DMS53 treated with DMSO at 0.1 percent for 48 hours (cell line): Measurements from ENCODE around the gene SPNS1.

Source experiments
- DNase-seq: peaks from one replicate; lab custom pipeline; 2025; ENCODE audit not compliant: unreplicated experiment; lab: John Stamatoyannopoulos, UW

The SPNS1 gene

DNA sequence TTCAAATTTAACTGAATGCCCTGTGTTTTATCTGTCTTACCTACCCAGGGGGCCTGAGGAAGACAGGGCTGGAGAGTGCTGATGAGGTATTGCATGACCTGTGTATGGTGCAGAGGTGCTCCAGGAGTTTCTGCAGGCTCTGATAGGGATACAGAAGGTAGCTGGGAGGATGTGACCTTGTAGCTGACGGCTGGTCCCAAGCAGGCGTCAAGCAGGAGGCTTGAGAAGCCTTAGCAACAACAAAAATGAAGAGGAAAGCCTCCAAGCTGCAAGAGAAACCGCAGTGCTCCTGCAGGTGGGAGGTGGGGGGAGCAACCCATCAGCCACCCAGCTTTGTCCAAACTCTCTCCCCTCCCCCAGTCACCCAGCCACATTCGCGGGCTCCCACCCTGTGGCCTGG lies 50.6 kb downstream of the SPNS1 start:
- no peak for DNase-seq

GRCh38 chr16:29025735-29026134 lies 51.2 kb downstream of the SPNS1 start:
- no peak for DNase-seq

DNA sequence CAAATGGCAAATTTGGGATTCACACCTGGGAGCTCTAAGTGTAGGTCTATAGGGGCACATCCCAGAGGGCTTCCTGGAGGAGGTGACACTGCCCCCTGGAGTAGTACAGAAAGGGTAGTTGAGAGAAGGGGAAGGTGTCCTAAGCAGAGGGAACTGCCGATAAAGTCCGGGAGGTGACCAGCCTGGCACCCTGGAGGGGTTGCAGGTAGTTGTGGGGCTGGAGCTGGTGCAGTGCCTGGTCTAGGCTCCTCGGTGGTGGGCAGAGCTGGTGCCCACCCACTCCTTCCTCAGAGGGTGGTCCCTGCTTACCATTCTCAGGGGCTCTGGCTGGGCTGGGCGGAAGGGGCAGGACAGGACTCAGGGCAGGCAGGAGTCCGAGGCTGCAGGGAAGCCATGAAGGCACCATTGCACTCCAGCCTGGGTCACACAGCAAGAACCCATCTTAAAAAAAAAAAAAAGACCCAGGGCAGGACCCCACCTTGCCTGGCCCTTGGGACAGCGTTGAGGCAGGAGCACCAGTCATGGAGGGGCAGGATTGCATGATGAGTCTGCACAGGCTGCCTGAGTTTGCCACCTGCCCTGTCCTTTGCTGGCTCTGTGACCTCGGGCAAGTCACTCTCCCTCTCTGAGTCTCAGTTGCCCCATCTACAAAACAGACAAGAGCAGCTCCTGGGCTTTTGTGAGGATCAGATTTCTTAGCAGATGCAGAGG lies 54.0 kb downstream of the SPNS1 start:
- no peak for DNase-seq

GRCh38 chr16:29029168-29029994 lies 54.8 kb downstream of the SPNS1 start:
- no peak for DNase-seq

DNA sequence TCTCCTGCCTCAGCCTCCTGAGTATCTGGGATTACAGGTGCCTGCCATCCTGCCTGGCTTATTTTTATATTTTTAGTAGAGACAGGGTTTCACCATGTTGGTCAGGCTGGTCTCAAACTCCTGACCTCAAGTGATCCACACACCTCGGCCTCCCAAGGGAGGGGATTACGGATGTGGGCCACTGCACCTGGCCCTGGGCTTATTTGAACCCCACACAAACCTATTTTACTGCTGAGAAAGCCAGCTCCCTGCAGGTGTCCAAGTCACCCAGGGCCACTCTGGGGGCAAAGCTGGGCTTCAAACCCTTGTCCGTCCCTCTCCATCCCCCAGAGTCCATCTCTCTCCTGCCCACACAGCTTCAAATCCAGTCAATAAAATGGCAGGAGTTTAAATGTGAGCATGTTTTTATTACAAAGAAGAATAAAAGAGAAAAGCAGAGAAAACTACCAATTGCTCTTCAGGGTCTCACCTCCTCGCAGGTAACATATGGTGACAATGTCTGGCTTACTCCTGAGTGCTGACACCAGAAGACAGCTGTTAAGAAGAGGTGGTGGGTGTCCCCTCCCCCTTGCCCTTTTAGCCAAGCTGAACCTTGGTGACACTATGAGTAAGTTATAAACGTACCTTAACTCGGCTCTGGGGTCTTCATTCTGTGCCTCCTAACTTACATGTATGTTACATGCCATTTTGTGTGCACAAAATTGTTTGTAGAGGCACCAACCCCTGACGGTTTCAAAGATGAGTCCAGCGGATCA lies 55.7 kb downstream of the SPNS1 start:
- DNase-seq: no peak
